Caco-2 (cell line): ENCODE measurements around the gene CCDC91. TPM values are rescaled to one million over a fixed set of nuclear protein-coding genes. Genes with fewer than 3 reads are reported as not detected.

ENCODE experiments used
- BruUV-seq: library from RNA; stranded (reverse); fragments of 400-500 nt; replicated peaks from 2 replicates; lab custom pipeline; 2021; lab: Mats Ljungman, UMichigan
- CTCF ChIA-PET: fragments of 300-600 bp; sonication (Branson Sonifier 250); formaldehyde crosslinking; loops from one replicate; lab custom pipeline; 2022; ENCODE audit warnings: antibody characterized with exemption; lab: Charles Lee
- POLR2A ChIA-PET: fragments of 300-600 bp; sonication (Branson Sonifier 250); formaldehyde crosslinking; loops from one replicate; lab custom pipeline; 2022; ENCODE audit warnings: antibody characterized with exemption; lab: Charles Lee
- DNase-seq, 2 experiments: peaks; one replicate each; pipeline versions ENCODE4 v3.0.0 to v3.0.0-alpha.2; 2020 to 2022
- H3K27me3 ChIP-seq: replicated peaks from 2 replicates; pipeline ENCODE4 v1.6.0; 2011; ENCODE audit warnings: low read length; ENCODE audit not compliant: control insufficient read depth, insufficient read depth
- H3K36me3 ChIP-seq: 2 replicates; pipeline ENCODE4 v1.5.1; 2011; ENCODE audit warnings: low read length; ENCODE audit not compliant: control insufficient read depth, insufficient read depth
- H3K4me1 ChIP-seq: fragments of 250-450 bp; sonication (Bioruptor Pico); 2 replicates; pipeline ENCODE4 v1.5.1; 2020; ENCODE audit warnings: mild to moderate bottlenecking
- H3K4me3 ChIP-seq: 2 replicates; pipeline ENCODE4 v1.5.1; 2011; ENCODE audit warnings: low read depth, mild to moderate bottlenecking, control low read depth, low read length
- H3K9me3 ChIP-seq: fragments of 250-450 bp; sonication (Bioruptor Pico); 2 replicates; pipeline ENCODE4 v1.5.1; 2020; ENCODE audit warnings: mild to moderate bottlenecking, moderate library complexity
- H3K27ac Mint-ChIP-seq: one replicate; pipeline ENCODE4 v1.8.0; 2022; ENCODE audit warnings: mixed read lengths; ENCODE audit not compliant: unreplicated experiment
- H3K27me3 Mint-ChIP-seq: one replicate; pipeline ENCODE4 v1.8.0; 2022; ENCODE audit warnings: mixed read lengths; ENCODE audit not compliant: insufficient read depth, unreplicated experiment
- H3K36me3 Mint-ChIP-seq: one replicate; pipeline ENCODE4 v1.8.0; 2022; ENCODE audit warnings: mild to moderate bottlenecking, mixed read lengths; ENCODE audit not compliant: insufficient read depth, unreplicated experiment
- H3K4me1 Mint-ChIP-seq: one replicate; pipeline ENCODE4 v1.8.0; 2022; ENCODE audit warnings: low read depth, mixed read lengths; ENCODE audit not compliant: unreplicated experiment
- H3K4me3 Mint-ChIP-seq: one replicate; pipeline ENCODE4 v1.8.0; 2022; ENCODE audit warnings: mild to moderate bottlenecking, moderate library complexity, mixed read lengths; ENCODE audit not compliant: unreplicated experiment
- H3K9me3 Mint-ChIP-seq: one replicate; pipeline ENCODE4 v1.8.0; 2022; ENCODE audit warnings: mixed read lengths; ENCODE audit not compliant: unreplicated experiment
- intact Hi-C: fragments of 100-400 bp; cut with micrococcal nuclease; formaldehyde crosslinking; loops from one replicate; pipeline ENCODE4 v1.10.0; 2022; ENCODE audit not compliant: unreplicated experiment
- total RNA-seq: library from RNA; stranded (reverse); gene quantifications from 2 replicates; pipeline ENCODE4 v1.2.3, GENCODE V29; 2022
- TF ChIP-seq, protein P1 (sequence below), 2 experiments: fragments of 200-600 bp in 1 of 2; IDR thresholded peaks; 1 replicate in 1 of 2; 2 replicates in 1 of 2; pipeline versions ENCODE4 v1.5.1 to v1.8.0; 2011 to 2022; ENCODE audit warnings: antibody characterized with exemption in 1 of 2, control low read depth in 1 of 2, inconsistent platforms in 1 of 2, low read depth in 1 of 2, low read length in 1 of 2, mild to moderate bottlenecking in 1 of 2, moderate library complexity in 1 of 2; ENCODE audit not compliant: insufficient read depth in 1 of 2, severe bottlenecking in 1 of 2, unreplicated experiment in 1 of 2

CCDC91 gene
- total RNA-seq, 1 experiment from 2014 or later = 21.6 TPM

DNA sequence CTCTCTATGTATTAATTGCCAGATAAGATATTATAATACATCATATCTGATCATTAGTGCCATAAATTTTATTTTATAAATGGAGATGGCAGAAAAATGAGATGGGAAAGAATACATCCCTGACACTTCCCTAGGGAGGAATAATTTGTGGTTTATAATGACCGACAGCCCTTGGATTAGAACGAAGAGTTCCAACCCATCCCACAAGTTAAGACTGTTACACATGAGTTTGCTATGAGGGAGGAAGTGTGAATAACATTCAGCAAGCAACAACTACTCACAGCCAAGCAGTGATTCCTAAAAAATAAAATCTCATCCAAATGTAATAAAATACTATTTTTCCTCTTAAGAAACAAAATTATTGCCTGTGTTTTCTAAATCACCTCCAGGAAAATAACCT lies 299.0 kb downstream of the CCDC91 start:
- no peak overlapping the region for H3K4me3 Mint-ChIP-seq
- BruUV-seq = no TSS peak
- H3K4me3 ChIP-seq = no peak overlapping the region
- H3K36me3 Mint-ChIP-seq = no peaks in the 10 kb centered on the region
- no peak overlapping the region for H3K27ac Mint-ChIP-seq
- POLR2A ChIA-PET = no interaction called here
- TF ChIP-seq, protein P1, sequence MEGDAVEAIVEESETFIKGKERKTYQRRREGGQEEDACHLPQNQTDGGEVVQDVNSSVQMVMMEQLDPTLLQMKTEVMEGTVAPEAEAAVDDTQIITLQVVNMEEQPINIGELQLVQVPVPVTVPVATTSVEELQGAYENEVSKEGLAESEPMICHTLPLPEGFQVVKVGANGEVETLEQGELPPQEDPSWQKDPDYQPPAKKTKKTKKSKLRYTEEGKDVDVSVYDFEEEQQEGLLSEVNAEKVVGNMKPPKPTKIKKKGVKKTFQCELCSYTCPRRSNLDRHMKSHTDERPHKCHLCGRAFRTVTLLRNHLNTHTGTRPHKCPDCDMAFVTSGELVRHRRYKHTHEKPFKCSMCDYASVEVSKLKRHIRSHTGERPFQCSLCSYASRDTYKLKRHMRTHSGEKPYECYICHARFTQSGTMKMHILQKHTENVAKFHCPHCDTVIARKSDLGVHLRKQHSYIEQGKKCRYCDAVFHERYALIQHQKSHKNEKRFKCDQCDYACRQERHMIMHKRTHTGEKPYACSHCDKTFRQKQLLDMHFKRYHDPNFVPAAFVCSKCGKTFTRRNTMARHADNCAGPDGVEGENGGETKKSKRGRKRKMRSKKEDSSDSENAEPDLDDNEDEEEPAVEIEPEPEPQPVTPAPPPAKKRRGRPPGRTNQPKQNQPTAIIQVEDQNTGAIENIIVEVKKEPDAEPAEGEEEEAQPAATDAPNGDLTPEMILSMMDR (IDR thresholded peaks at IDR 0.05; ENCODE audit: insufficient read depth in 1 of 2, low read depth in 1 of 2, low read length in 1 of 2, severe bottlenecking in 1 of 2, unreplicated experiment in 1 of 2) = no peak
- CTCF ChIA-PET = no interaction called here
- H3K4me1 ChIP-seq = no peaks in the 10 kb centered on the region
- H3K9me3 ChIP-seq = no peaks in the 10 kb centered on the region
- no peaks in the 10 kb centered on the region for H3K4me1 Mint-ChIP-seq
- intact Hi-C loops = no loop called here
- no peaks in the 10 kb centered on the region for H3K27me3 Mint-ChIP-seq
- no peak for DNase-seq
- H3K36me3 ChIP-seq = no peaks in the 10 kb centered on the region
- no peaks in the 10 kb centered on the region for H3K27me3 ChIP-seq
- no peaks in the 10 kb centered on the region for H3K9me3 Mint-ChIP-seq

DNA sequence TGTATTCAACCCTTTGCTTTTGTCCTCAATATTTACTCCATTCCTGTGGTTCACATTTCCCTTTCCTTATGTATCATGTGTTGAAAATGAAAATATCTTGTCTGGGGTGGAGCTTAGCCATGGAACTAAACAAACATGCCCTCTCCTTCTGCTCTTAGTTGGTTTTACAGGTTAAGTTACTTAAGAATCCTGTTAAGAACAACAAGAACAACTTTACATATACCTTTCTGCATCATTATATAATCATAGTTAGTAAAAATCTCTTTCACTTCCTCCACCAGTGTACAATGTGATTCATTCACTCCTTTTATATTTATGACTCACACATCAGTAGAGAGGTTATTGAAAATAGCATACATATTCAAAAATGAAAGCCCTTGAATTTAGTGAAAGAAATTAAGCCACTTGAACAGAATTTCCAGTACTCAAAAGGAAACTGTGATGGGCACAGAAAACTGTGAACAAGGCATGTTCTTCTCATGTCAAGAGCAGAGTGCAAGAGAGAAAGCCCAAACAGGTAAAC lies 307.7 kb downstream of the CCDC91 start:
- no peak for DNase-seq
- BruUV-seq = no TSS peak
- H3K27me3 Mint-ChIP-seq = no peaks in the 10 kb centered on the region
- Histone ChIP-seq H3K4me3 (no peak overlapping the region), H3K4me1 (peaks cover 25% of the 10 kb centered on the region), H3K36me3 (no peaks in the 10 kb centered on the region), H3K27me3 (no peaks in the 10 kb centered on the region), H3K9me3 (peaks cover 3% of the 10 kb centered on the region; the same call in 1 of the 2 replicates)
- no peaks in the 10 kb centered on the region for H3K9me3 Mint-ChIP-seq
- peaks cover 13% of the 10 kb centered on the region for H3K4me1 Mint-ChIP-seq
- TF ChIP-seq, protein P1 (IDR thresholded peaks at IDR 0.05; ENCODE audit: insufficient read depth in 1 of 2, low read depth in 1 of 2, low read length in 1 of 2, severe bottlenecking in 1 of 2, unreplicated experiment in 1 of 2) = no peak
- CTCF ChIA-PET = no interaction called here
- H3K36me3 Mint-ChIP-seq = no peaks in the 10 kb centered on the region
- no peak overlapping the region for H3K4me3 Mint-ChIP-seq
- intact Hi-C loops = no loop called here
- POLR2A ChIA-PET = no interaction called here
- no peak overlapping the region for H3K27ac Mint-ChIP-seq

DNA sequence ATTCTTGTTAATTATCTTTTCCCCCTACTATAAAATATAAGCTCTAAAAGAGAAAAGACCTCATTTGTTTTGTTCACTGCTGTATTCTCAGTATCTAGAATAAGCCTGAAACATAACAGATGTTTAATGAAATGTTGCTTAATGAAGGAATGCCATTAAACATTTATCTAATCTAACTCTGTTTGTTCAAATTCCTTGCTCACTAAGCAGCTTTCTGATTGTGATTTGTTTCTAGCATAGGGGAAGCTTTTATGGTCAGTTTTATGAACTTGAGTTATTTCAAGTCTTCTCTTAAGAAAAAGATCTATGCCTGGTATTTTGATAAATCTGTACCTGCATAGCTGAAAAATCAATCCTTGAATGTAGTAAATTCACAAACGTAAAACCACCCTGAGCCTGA lies 308.6 kb downstream of the CCDC91 start:
- H3K4me1 Mint-ChIP-seq = peaks cover 13% of the 10 kb centered on the region
- Histone ChIP-seq H3K27me3 (no peaks in the 10 kb centered on the region), H3K9me3 (peaks cover 3% of the 10 kb centered on the region; the same call in 1 of the 2 replicates), H3K36me3 (no peaks in the 10 kb centered on the region), H3K4me1 (peaks cover 25% of the 10 kb centered on the region), H3K4me3 (no peak overlapping the region)
- H3K36me3 Mint-ChIP-seq = no peaks in the 10 kb centered on the region
- TF ChIP-seq, protein P1 (IDR thresholded peaks at IDR 0.05; ENCODE audit: insufficient read depth in 1 of 2, low read depth in 1 of 2, low read length in 1 of 2, severe bottlenecking in 1 of 2, unreplicated experiment in 1 of 2) = no peak
- no peak for DNase-seq
- ChIA-PET POLR2A (no interaction called here), CTCF (no interaction called here)
- intact Hi-C loops = no loop called here
- no peaks in the 10 kb centered on the region for H3K9me3 Mint-ChIP-seq
- H3K27me3 Mint-ChIP-seq = no peaks in the 10 kb centered on the region
- no TSS peak for BruUV-seq
- no peak overlapping the region for H3K27ac Mint-ChIP-seq
- no peak overlapping the region for H3K4me3 Mint-ChIP-seq
